PC-9 (cell line): ENCODE results near the gene TOMM34. TPM values are rescaled to one million over a fixed set of nuclear protein-coding genes. Genes with fewer than 3 reads are reported as not detected.

ENCODE experiments used
- BruUV-seq: library from RNA; stranded (reverse); fragments of 400-500 nt; replicated peaks from 2 replicates; lab custom pipeline; 2021; lab: Mats Ljungman, UMichigan
- CTCF ChIA-PET: fragments of 300-600 bp; sonication (Branson Sonifier 250); formaldehyde crosslinking; loops from one replicate; lab custom pipeline; 2022; ENCODE audit warnings: antibody characterized with exemption; lab: Charles Lee
- POLR2A ChIA-PET: fragments of 300-600 bp; sonication (Branson Sonifier 250); formaldehyde crosslinking; loops from one replicate; lab custom pipeline; 2022; ENCODE audit warnings: antibody characterized with exemption; ENCODE audit not compliant: unreplicated experiment; lab: Charles Lee
- DNase-seq, 2 experiments: peaks; one replicate each; pipeline versions ENCODE4 v3.0.0 to v3.0.0-alpha.2; 2015 to 2022; ENCODE audit warnings: mixed read lengths in 1 of 2
- H2AFZ ChIP-seq: fragments of 200-600 bp; sonication (generic); 2 replicates; pipeline ENCODE4 v1.8.1; 2017; ENCODE audit warnings: antibody characterized with exemption
- H3F3A ChIP-seq: fragments of 200-600 bp; sonication (generic); 2 replicates; pipeline ENCODE4 v1.8.1; 2017; ENCODE audit warnings: antibody characterized with exemption, mild to moderate bottlenecking, low read depth; ENCODE audit not compliant: insufficient read depth
- H3K27ac ChIP-seq: fragments of 200-600 bp; sonication (generic); 2 replicates; pipeline ENCODE4 v1.6.1; 2016; ENCODE audit warnings: mixed run types
- H3K27me3 ChIP-seq: fragments of 200-600 bp; sonication (generic); 2 replicates; pipeline ENCODE4 v1.6.1; 2016; ENCODE audit warnings: low read depth, mixed run types; ENCODE audit not compliant: insufficient read depth
- H3K36me3 ChIP-seq: fragments of 200-600 bp; sonication (generic); 2 replicates; pipeline ENCODE4 v1.6.1; 2016; ENCODE audit warnings: low read depth, mixed run types
- H3K4me1 ChIP-seq: fragments of 200-600 bp; sonication (generic); replicated peaks from 2 replicates; pipeline ENCODE4 v1.6.1; 2016; ENCODE audit warnings: mixed run types; ENCODE audit not compliant: insufficient read depth
- H3K4me2 ChIP-seq: fragments of 200-600 bp; sonication (generic); 2 replicates; pipeline ENCODE4 v1.6.1; 2017; ENCODE audit warnings: mixed run types
- H3K4me3 ChIP-seq: fragments of 200-600 bp; sonication (generic); 2 replicates; pipeline ENCODE4 v1.6.1; 2016; ENCODE audit warnings: mixed run types
- H3K79me2 ChIP-seq: fragments of 200-600 bp; sonication (generic); 2 replicates; pipeline ENCODE4 v1.6.1; 2017; ENCODE audit warnings: low read depth, mixed run types
- H3K9me2 ChIP-seq: fragments of 200-600 bp; sonication (generic); 2 replicates; pipeline ENCODE4 v1.8.1; 2017; ENCODE audit warnings: mild to moderate bottlenecking; ENCODE audit not compliant: insufficient read depth
- H3K9me3 ChIP-seq: fragments of 200-600 bp; sonication (generic); 2 replicates; pipeline ENCODE4 v1.8.1; 2016; ENCODE audit warnings: low read depth; ENCODE audit not compliant: insufficient read depth
- H4K20me1 ChIP-seq: fragments of 200-600 bp; sonication (generic); 2 replicates; pipeline ENCODE4 v1.8.1; 2017; ENCODE audit not compliant: insufficient read depth
- EZH2 ChIP-seq: fragments of 200-600 bp; sonication (generic); IDR thresholded peaks from 2 replicates; pipeline ENCODE4 v1.8.0; 2017; ENCODE audit warnings: antibody characterized with exemption, low read depth
- intact Hi-C: fragments of 100-400 bp; cut with micrococcal nuclease; formaldehyde crosslinking; loops from one replicate; pipeline ENCODE4 v1.10.0; 2022; ENCODE audit not compliant: unreplicated experiment
- total RNA-seq: library from RNA; stranded (reverse); gene quantifications from 2 replicates; pipeline ENCODE4 v1.2.3, GENCODE V29; 2021
- TF ChIP-seq, protein P1 (sequence below): fragments of 200-600 bp; sonication (generic); conservative IDR thresholded peaks from 2 replicates; pipeline ENCODE4 v1.6.1; 2017; ENCODE audit warnings: mixed run types, antibody characterized with exemption, mild to moderate bottlenecking, moderate library complexity

The TOMM34 gene
- total RNA-seq, 1 experiment from 2014 or later = 71.1 TPM

DNA sequence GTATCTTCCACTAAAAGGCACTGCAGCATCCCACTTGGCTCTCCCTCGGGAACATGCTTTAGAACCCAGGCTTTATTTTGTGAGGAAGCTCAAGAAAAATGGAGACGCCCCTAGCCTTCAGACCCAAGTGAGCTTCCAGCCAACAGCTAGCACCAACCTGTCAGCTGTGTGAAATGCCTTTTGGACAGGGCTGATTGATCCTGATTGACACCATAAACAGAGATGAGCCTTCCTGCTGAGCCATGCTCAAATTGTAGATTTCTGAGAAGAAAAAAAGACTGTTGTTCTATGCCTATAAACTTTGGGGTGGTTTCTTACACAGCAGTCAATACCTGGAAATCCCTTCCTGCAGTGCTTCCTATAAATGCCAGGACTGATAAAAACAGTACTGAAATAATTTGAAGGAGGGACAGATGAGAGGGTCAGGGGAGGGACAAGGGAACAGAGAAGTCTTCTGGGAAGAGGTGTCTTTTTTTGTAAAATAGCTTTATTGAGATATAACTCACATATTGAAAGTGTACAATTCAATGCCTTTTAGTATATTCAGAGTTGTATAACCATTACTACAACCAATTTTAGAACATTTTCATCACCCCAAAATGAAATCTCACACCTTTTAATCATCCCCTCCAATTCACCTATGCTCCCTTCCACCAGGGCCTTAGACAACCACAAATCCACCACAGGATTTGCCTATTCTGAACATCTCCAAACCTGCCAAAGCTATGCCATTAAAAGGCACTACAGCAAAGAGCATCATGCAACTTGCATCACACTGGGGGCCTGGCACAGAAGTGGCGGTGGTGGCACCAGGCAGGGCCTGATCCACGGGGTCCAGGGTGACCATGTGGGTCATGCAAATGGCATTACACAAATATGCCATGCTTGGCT is 3.4 kb upstream of the TOMM34 start:
- intact Hi-C loops = no loop called here
- Histone ChIP-seq H3K79me2 (peaks cover 44% of the 10 kb centered on the region), H2AFZ (no peak overlapping the region), H3K4me2 (no peak overlapping the region), H3K36me3 (no peaks in the 10 kb centered on the region), H3K4me3 (no peak overlapping the region), H3K9me3 (no peaks in the 10 kb centered on the region), H3K27ac (no peak overlapping the region), H3K4me1 (peaks cover 49% of the 10 kb centered on the region), H3K9me2 (no peaks in the 10 kb centered on the region), H3K27me3 (no peaks in the 10 kb centered on the region), H4K20me1 (no peaks in the 10 kb centered on the region), H3F3A (peaks cover 15% of the 10 kb centered on the region; the same call in 1 of the 2 replicates)
- no peak for DNase-seq
- ChIA-PET CTCF (interaction anchor here (0.6 kb wide), 1 partner anchor 129 kb away, joined by 3 read pairs; no protein-coding TSS in a partner anchor), POLR2A (interaction anchor here (0.6 kb wide), 1 partner anchor 104 kb away, joined by 6 read pairs; no protein-coding TSS in a partner anchor)
- TF ChIP-seq, protein P1, sequence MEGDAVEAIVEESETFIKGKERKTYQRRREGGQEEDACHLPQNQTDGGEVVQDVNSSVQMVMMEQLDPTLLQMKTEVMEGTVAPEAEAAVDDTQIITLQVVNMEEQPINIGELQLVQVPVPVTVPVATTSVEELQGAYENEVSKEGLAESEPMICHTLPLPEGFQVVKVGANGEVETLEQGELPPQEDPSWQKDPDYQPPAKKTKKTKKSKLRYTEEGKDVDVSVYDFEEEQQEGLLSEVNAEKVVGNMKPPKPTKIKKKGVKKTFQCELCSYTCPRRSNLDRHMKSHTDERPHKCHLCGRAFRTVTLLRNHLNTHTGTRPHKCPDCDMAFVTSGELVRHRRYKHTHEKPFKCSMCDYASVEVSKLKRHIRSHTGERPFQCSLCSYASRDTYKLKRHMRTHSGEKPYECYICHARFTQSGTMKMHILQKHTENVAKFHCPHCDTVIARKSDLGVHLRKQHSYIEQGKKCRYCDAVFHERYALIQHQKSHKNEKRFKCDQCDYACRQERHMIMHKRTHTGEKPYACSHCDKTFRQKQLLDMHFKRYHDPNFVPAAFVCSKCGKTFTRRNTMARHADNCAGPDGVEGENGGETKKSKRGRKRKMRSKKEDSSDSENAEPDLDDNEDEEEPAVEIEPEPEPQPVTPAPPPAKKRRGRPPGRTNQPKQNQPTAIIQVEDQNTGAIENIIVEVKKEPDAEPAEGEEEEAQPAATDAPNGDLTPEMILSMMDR = no peak
- no peak for TF ChIP-seq EZH2
- BruUV-seq = no TSS peak

DNA sequence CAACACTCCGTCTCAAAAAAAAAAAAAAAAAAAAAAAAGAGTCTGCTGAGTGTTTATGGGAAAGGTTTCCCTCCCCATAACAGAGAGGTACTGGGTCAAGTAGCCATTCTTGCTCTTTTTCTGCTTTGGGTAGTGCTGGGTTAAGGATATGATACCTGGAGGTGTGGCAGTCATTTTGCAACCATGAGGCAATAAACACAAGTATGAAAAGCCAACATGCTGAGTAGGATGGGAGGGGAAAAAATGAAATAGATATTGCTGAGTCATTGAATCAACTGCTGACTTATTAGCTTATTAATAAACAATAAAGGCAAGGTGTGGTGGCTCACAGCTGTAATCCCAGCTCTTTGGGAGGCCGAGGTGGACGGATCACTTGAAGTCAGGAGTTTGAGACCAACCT is 2.3 kb upstream of the TOMM34 start:
- H3K79me2 ChIP-seq = peaks cover 44% of the 10 kb centered on the region
- no peaks in the 10 kb centered on the region for H3K9me3 ChIP-seq
- no peak overlapping the region for H3K4me3 ChIP-seq
- H3F3A ChIP-seq = peaks cover 15% of the 10 kb centered on the region; the same call in 1 of the 2 replicates
- no peaks in the 10 kb centered on the region for H3K27me3 ChIP-seq
- peaks cover 5% of the 10 kb centered on the region; the same call in 1 of the 2 replicates for H4K20me1 ChIP-seq
- intact Hi-C loops = no loop called here
- ChIA-PET CTCF (no interaction called here), POLR2A (interaction anchor here (0.6 kb wide), 1 partner anchor 16 kb away, joined by 3 read pairs; no protein-coding TSS in a partner anchor)
- no peak overlapping the region for H3K27ac ChIP-seq
- 0 out of 2 replicates have a peak, but pooled peaks cover 5% of the 10 kb centered on the region for H3K36me3 ChIP-seq
- H2AFZ ChIP-seq = no peak overlapping the region
- no peaks in the 10 kb centered on the region for H3K9me2 ChIP-seq
- no peak overlapping the region for H3K4me2 ChIP-seq
- peaks cover 47% of the 10 kb centered on the region for H3K4me1 ChIP-seq
- no peak for TF ChIP-seq EZH2
- TF ChIP-seq, protein P1 = no peak
- BruUV-seq = no TSS peak
- DNase-seq = peak in 1 of 2 experiments; percentile 62

- CTCF ChIA-PET = no interaction called here
- H3K27ac ChIP-seq = no peak overlapping the region
- no TSS peak for BruUV-seq
These were observed 1.7 kb upstream of the TOMM34 start for GRCh38 chr20:44961870-44962267.

More at GRCh38 chr20:44961870-44962267, 1.7 kb upstream of the TOMM34 start:
- TF ChIP-seq, protein P1 = no peak
- no peak for TF ChIP-seq EZH2
- no peak overlapping the region for H3K4me3 ChIP-seq
- H2AFZ ChIP-seq = no peak overlapping the region
- no peaks in the 10 kb centered on the region for H3K9me2 ChIP-seq
- POLR2A ChIA-PET = no interaction called here
- no peaks in the 10 kb centered on the region for H3K27me3 ChIP-seq
- H3F3A ChIP-seq = peaks cover 15% of the 10 kb centered on the region; the same call in 1 of the 2 replicates
- 0 out of 2 replicates have a peak, but pooled peaks cover 5% of the 10 kb centered on the region for H3K36me3 ChIP-seq
- no peak overlapping the region for H3K4me2 ChIP-seq
- H3K9me3 ChIP-seq = no peaks in the 10 kb centered on the region
- H3K79me2 ChIP-seq = peaks cover 44% of the 10 kb centered on the region
- H4K20me1 ChIP-seq = peaks cover 5% of the 10 kb centered on the region; the same call in 1 of the 2 replicates
- H3K4me1 ChIP-seq = peaks cover 43% of the 10 kb centered on the region
- DNase-seq = no peak
- intact Hi-C loops = loop anchor here (2.0 kb wide), 1 partner anchor 51 kb away; the partner anchor contains the start of gene PABPC1L
